ENCODE measurements around the gene SNUPN.
"Not testable (repeated sequence)": the region's sequence is repeated elsewhere in the genome, so short reads cannot be mapped to it uniquely, and the experiment has no call there.

The SNUPN gene

GRCh38 chr15:75578173-75578947 is 47.2 kb downstream of the SNUPN start:
- TF ChIP-seq, protein P1, sequence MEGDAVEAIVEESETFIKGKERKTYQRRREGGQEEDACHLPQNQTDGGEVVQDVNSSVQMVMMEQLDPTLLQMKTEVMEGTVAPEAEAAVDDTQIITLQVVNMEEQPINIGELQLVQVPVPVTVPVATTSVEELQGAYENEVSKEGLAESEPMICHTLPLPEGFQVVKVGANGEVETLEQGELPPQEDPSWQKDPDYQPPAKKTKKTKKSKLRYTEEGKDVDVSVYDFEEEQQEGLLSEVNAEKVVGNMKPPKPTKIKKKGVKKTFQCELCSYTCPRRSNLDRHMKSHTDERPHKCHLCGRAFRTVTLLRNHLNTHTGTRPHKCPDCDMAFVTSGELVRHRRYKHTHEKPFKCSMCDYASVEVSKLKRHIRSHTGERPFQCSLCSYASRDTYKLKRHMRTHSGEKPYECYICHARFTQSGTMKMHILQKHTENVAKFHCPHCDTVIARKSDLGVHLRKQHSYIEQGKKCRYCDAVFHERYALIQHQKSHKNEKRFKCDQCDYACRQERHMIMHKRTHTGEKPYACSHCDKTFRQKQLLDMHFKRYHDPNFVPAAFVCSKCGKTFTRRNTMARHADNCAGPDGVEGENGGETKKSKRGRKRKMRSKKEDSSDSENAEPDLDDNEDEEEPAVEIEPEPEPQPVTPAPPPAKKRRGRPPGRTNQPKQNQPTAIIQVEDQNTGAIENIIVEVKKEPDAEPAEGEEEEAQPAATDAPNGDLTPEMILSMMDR (conservative IDR thresholded peaks at IDR 0.05; ENCODE audit: low read depth, low read length) = no peak
- DNase-seq (ENCODE audit: low read depth) = no peak
- peak overlapping the region; percentile 62 for H3K4me3 ChIP-seq (ENCODE audit: low read length)

DNA sequence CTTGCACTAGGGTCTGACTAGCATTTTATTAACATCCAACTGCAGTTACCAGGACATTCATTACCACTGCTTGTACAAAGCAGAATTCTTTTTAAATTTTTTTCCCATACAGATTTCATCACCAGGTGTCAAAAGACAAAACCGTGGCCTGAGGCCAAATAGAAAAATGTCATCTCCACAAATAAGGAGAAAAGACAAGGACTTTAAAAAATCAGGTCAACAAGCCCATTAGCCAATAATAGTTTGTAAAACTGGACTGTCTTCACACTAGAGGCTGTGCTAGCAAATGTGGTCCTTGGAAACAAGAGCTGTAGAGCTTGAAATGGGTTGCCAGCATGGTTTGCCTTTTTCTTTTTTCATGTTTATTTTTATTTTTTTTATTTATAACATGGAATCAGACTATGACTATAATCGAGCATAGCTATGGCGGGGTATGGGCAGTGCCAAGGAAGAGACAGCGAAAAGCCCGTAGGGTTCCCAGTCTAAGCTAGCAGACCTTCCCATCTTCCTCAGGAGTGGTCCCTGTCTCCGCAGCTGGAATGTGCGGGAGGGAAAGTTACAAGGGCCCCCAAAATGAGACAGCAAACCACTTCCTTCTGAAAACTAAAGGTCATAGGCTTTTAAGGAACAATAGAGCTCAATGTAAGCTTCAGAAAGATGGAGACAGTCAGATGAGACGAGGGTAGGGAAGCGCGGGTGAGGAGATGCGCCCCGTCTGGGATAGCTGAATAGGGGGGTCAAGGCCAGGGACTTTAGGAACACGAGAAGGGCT is 47.9 kb downstream of the SNUPN start:
- TF ChIP-seq, protein P1 (conservative IDR thresholded peaks at IDR 0.05; ENCODE audit: low read depth, low read length) = no peak
- DNase-seq (ENCODE audit: low read depth) = no peak
- H3K4me3 ChIP-seq (ENCODE audit: low read length) = peak overlapping the region; percentile 62

GRCh38 chr15:75573648-75574384 is 51.7 kb downstream of the SNUPN start:
- DNase-seq (ENCODE audit: low read depth) = no peak
- H3K4me3 ChIP-seq (ENCODE audit: low read length) = no peak overlapping the region
- TF ChIP-seq, protein P1 (conservative IDR thresholded peaks at IDR 0.05; ENCODE audit: low read depth, low read length) = no peak

- H3K4me3 ChIP-seq (ENCODE audit: low read length) = no peak overlapping the region
- TF ChIP-seq, protein P1 (conservative IDR thresholded peaks at IDR 0.05; ENCODE audit: low read depth, low read length) = no peak
- DNase-seq (ENCODE audit: low read depth) = no peak
Measured at GRCh38 chr15:75570126-75570845, 55.2 kb downstream of the SNUPN start.

- no peak overlapping the region for H3K4me3 ChIP-seq (ENCODE audit: low read length)
- DNase-seq (ENCODE audit: low read depth) = no peak
- TF ChIP-seq, protein P1 (conservative IDR thresholded peaks at IDR 0.05; ENCODE audit: low read depth, low read length) = no peak
Measured at GRCh38 chr15:75565062-75565970, 60.2 kb downstream of the SNUPN start.

DNA sequence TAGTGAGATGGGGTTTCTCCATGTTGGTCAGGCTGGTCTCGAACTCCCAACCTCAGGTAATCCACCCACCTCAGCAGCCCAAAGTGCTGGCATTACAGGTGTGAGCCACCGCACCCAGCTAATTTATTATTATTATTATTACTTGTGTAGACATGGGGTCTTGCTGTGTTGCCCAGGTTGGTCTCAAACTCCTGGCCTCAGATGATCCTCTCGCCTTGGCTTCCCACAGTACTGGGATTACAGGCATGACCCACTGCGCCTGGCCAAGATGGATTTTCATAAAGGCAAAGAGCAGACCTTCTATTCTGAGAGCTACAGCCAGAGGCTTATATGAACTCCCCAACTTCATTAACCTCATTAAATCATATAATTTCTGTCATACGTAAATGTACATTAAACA is 63.6 kb downstream of the SNUPN start:
- H3K4me3 ChIP-seq (ENCODE audit: low read length) = no peak overlapping the region
- TF ChIP-seq, protein P1 (conservative IDR thresholded peaks at IDR 0.05; ENCODE audit: low read depth, low read length) = no peak
- no peak for DNase-seq (ENCODE audit: low read depth)

DNA sequence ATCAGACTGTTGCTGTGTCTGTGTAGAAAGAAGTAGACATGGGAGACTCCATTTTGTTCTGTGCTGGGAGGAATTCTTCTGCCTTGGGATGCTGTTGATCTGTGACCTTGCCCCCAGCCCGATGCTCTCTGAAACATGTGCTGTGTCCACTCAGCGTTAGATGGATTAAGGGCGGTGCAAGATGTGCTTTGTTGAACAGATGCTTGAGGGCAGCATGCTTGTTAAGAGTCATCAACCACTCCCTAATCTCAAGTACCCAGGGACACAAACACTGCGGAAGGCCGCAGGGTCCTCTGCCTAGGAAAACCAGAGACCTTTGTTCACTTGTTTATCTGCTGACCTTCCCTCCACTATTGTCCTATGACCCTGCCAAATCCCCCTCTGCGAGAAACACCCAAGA is 66.2 kb downstream of the SNUPN start:
- not testable (repeated sequence) for H3K4me3 ChIP-seq (ENCODE audit: low read length); DNase-seq (ENCODE audit: low read depth)

DNA sequence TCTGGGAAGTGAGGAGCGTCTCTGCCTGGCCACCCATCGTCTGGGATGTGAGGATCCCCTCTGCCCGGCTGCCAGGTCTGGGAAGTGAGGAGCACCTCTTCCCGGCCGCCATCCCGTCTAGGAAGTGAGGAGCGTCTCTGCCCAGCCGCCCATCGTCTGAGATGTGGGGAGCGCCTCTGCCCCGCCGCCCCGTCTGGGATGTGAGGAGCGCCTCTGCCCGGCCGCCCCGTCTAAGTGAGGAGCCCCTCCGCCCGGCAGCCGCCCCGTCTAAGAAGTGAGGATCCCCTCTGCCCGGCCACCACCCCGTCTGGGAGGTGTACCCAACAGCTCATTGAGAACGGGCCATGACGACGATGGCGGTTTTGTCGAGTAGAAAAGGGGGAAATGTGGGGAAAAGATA is 66.6 kb downstream of the SNUPN start:
- not testable (repeated sequence) for DNase-seq (ENCODE audit: low read depth); H3K4me3 ChIP-seq (ENCODE audit: low read length)

Data from retinal pigment epithelial cell (primary cell).